Posterior vena cava (tissue), 2 donors: ENCODE results near the gene CRCP. TPM values are rescaled to one million over a fixed set of nuclear protein-coding genes. Genes with fewer than 3 reads are reported as not detected.
"Not testable (repeated sequence)": the region's sequence is repeated elsewhere in the genome, so short reads cannot be mapped to it uniquely, and the experiment has no call there.

Source experiments
- DNase-seq: peaks from one replicate; pipeline ENCODE4 v3.0.0-alpha.2; 2020; ENCODE audit warnings: low spot score
- intact Hi-C, 2 donors: fragments of 100-400 bp; cut with DNase I; formaldehyde crosslinking; loops; one replicate each; pipeline versions ENCODE4 v1.14.1 to v1.14.2; 2022 to 2023
- long read RNA-seq, 2 donors: library from polyadenylated mRNA; unstranded; transcript quantifications; one replicate each; pipeline ENCODE4 v2.0.0, GENCODE V29; 2020 to 2021
- total RNA-seq, 2 donors: library from RNA; stranded (reverse); fragmentation: NEBNext Ultra II Directional; extraction: Animal tissue kit (Norgen Biotek cat#: 25700); gene quantifications; one replicate each; pipeline ENCODE4 v1.2.1, GENCODE V29; 2021
- donor health status: DM: yes; HTN: yes; CAD: no.
- donor health status: DM: yes; HTN: yes; CAD: no.

The CRCP gene
- 10 to 100 TPM; 28.1 to 28.3 TPM for total RNA-seq
- long read RNA-seq, donor 1, partial matches to known transcripts, result 0 of 3 reads
- long read RNA-seq, donor 1, other reads (novel, unspliced or antisense), result 0 of 3 reads
- long read RNA-seq, donor 2, transcript CRCP-203 (6 exons, 3,009 nt), result major isoform, 17 of 24 reads
- long read RNA-seq, donor 2, partial matches to known transcripts, result 1 of 24 reads
- long read RNA-seq, donor 2, other reads (novel, unspliced or antisense), result 5 of 24 reads

GRCh38 chr7:66114743-66115649 lies at the start of gene CRCP:
TSS of gene CRCP (plus strand) at chr7:66114847. CDS start at chr7:66114963, 116 bp downstream.
- intact Hi-C loops, result no loop called here

GRCh38 chr7:66069732-66070131 lies 44.9 kb upstream of the CRCP start:
- intact Hi-C loops, result no loop called here
- DNase-seq, result no peak

More at GRCh38 chr7:66114743-66115649, at the start of gene CRCP:
- DNase-seq, result peak; percentile 94

GRCh38 chr7:66070222-66070621 lies 44.4 kb upstream of the CRCP start:
- intact Hi-C loops, result no loop called here
- no peak for DNase-seq

GRCh38 chr7:66072208-66072607 lies 42.4 kb upstream of the CRCP start:
- DNase-seq, intact Hi-C loops: not testable (repeated sequence)

GRCh38 chr7:66075590-66076461 lies 38.8 kb upstream of the CRCP start, which contains the start of gene ASL:
TSS of gene ASL (plus strand) at chr7:66075819. CDS start at chr7:66076082, 263 bp downstream.
- intact Hi-C loops, result no loop called here

GRCh38 chr7:66076462-66077329 lies 38.0 kb upstream of the CRCP start:
- no peak for DNase-seq
- intact Hi-C loops, result no loop called here

More at GRCh38 chr7:66075590-66076461, 38.8 kb upstream of the CRCP start, which contains the start of gene ASL:
- DNase-seq, result peak; percentile 98

- intact Hi-C loops, result no loop called here
- no peak for DNase-seq
Observed at GRCh38 chr7:66078067-66078466, 36.6 kb upstream of the CRCP start.

- intact Hi-C loops, result no loop called here
- DNase-seq, result no peak
Observed at GRCh38 chr7:66082083-66082482, 32.6 kb upstream of the CRCP start.

- DNase-seq, result no peak
- intact Hi-C loops, result no loop called here
Observed at GRCh38 chr7:66082886-66083415, 31.7 kb upstream of the CRCP start.

GRCh38 chr7:66083677-66084076 lies 31.0 kb upstream of the CRCP start:
- DNase-seq, result no peak
- intact Hi-C loops, result no loop called here

- no peak for DNase-seq
- intact Hi-C loops, result no loop called here
Observed at GRCh38 chr7:66088861-66089838, 25.5 kb upstream of the CRCP start.

- no peak for DNase-seq
- intact Hi-C loops, result no loop called here
Observed at GRCh38 chr7:66092654-66093053, 22.0 kb upstream of the CRCP start.

GRCh38 chr7:66095010-66095409 lies 19.6 kb upstream of the CRCP start:
- no peak for DNase-seq
- intact Hi-C loops, result no loop called here

GRCh38 chr7:66099232-66099550 lies 15.5 kb upstream of the CRCP start:
- intact Hi-C loops, result no loop called here
- no peak for DNase-seq

- DNase-seq, result no peak
- intact Hi-C loops, result no loop called here
Observed at GRCh38 chr7:66099551-66100407, 14.9 kb upstream of the CRCP start.

- intact Hi-C loops, result no loop called here
- no peak for DNase-seq
Observed at GRCh38 chr7:66100408-66101050, 14.1 kb upstream of the CRCP start.
